GM21786 (cell line): Measurements from ENCODE around the gene KLRC4.
"Not testable (repeated sequence)": the region's sequence is repeated elsewhere in the genome, so short reads cannot be mapped to it uniquely, and the experiment has no call there.

Source experiments
- ATAC-seq: cut with Tn5 transposase; IDR thresholded peaks from one replicate; pipeline ENCODE4 v1.9.1; 2021; ENCODE audit not compliant: unreplicated experiment

Gene KLRC4

DNA sequence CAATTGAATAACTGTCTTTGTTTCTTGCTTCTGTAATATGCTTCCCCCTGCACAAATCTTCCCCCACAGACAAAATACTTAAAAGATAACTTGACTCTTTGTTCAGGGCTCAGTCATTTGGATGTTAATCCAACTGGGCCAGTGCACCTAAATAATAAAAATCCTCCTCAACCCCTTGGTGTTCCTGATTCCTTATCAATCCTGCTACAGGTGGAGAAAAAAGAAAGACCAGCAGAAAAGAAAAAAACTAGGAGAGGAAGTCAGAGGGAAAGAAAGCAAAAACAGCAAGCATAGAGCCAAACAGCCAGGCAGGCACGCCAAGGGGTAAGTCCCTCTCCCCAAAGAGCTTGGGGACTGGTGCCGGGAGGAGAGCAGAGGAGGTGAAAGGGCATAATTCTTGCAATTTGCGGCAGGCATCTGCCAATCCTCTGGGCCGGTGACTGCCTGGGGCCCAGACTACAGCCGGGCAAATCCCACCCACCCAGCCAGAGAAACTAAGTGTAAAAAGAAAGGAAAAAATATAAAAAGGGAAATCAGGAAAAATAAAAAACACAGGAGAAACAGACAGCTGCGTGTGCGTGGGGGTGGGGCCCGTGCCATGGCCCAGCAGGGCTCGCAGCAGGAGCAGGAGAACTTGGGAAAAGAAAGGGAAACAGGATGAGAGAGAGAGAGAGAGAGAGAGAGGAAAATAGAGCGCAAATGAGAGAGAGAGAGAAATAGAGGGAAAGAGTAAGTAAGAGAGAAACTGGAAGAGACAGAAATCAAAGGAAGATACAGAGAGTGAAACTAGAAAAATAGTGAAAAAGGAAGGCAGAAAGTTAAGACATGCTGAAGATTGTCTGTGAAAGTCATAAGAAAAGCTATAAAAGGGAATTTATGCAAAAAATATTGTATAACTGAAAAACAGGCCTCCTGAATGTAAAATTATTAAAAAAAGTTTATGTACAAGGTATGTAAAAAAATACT is 41.1 kb downstream of the KLRC4 start:
- no peak for ATAC-seq

DNA sequence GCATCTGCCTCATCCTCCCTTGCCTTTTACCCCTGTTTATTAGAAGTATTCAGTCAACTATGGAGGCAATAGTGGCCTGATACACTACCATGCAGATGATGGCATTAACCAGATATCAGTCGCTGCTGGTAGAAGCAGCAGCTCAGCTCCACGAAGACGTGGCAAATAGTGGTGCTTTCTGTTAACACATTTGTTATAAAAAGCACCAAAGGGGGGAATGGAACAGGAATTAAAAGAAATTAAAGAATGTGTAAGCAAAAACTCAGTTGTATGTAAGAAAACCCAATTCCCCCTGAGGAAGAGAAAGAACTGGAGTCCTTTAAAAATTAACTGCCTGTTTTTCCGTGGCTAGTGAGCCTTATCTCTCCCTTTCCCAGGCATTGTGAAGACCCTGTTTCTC is 41.8 kb downstream of the KLRC4 start:
- ATAC-seq = not testable (repeated sequence)

DNA sequence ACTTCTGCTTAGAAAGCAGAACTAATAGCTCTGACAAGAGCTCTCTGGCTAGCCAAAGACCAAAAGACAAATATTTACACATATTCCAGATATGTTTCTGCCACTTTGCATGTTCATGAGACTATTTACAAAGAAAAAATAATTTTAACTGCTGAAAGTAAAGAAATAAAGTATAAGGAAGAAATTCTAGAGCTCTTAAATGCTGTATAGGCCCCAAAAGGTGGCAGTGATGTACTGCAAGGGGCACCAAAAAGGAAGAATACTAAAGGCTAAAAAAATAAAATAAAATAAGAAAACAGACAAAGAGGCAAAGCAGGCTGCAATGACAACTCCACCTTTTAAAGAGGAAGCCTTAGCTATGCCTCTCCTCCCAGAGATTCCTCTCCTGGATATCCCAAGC is 42.7 kb downstream of the KLRC4 start:
- no peak for ATAC-seq

DNA sequence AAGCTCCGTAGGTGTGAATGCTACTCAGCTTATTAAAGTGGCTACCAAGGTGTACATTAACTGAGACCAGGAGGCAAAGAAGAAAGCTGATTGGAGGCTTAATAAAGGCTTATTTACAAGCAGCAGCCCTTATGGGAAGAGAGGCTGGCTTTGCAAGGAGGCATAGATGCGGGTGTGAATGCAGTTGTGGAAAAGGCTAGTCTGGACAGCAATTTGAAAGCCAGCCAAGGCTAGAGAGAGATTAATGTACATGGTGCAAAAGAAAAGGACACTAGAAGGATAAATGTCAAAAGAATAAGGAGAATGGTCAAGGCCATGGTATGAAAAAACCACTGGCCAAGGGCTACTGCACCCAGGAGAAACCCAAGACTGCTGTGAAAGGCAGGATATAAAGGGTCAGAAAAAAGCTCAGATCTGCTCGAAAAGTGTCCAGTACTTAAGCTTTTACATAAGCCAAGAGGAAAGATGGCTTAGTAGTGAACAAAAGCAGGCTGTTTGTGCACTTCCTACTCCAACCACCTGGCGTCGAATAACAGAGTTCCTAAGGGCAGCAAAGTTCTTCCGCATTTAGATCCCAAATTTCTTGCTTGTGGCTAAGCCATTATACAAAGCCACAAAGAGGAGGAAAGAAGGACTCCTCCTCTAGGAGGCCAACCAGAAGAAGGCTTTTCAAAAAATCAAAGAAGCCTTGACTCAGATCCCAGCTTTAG is 43.7 kb downstream of the KLRC4 start:
- ATAC-seq = no peak

DNA sequence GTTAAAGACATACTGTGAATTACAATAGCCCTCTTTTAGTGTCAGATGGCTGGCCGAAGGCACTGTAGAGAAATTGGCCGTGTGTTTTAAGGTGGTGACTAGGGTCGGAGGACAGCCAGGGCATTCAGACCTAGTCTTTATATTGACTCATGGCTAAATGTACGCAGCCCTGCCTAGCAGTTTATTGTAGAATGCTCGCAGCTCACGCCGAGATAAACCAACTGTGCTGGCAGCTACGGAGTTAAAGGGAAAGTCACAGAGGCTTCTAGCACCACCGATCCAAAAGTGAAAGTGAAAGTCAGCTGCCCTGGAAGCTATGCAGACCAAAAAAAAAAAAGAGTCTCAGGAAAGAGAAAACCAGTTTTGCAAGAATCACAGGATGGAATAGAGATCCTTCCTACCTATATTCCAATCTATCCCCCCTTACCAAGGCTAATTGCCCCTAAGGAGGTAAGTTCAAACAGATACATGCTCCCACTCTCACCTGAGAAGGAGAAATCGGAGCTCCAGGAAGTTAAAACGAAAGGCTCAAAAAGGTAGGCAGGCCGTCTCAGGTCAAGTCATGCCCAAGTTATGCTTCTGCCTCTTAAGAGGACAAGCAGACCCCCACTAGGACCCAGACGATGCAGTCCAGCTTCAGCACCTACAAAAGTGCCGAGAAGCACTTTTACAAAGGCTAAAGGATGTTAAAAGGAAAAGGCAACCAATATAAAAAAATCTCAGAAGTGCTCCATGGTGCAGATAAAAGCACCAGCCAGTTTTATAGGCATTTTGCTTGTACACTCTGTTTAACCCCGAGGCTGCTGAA is 44.5 kb downstream of the KLRC4 start:
- peak; percentile 55 for ATAC-seq

DNA sequence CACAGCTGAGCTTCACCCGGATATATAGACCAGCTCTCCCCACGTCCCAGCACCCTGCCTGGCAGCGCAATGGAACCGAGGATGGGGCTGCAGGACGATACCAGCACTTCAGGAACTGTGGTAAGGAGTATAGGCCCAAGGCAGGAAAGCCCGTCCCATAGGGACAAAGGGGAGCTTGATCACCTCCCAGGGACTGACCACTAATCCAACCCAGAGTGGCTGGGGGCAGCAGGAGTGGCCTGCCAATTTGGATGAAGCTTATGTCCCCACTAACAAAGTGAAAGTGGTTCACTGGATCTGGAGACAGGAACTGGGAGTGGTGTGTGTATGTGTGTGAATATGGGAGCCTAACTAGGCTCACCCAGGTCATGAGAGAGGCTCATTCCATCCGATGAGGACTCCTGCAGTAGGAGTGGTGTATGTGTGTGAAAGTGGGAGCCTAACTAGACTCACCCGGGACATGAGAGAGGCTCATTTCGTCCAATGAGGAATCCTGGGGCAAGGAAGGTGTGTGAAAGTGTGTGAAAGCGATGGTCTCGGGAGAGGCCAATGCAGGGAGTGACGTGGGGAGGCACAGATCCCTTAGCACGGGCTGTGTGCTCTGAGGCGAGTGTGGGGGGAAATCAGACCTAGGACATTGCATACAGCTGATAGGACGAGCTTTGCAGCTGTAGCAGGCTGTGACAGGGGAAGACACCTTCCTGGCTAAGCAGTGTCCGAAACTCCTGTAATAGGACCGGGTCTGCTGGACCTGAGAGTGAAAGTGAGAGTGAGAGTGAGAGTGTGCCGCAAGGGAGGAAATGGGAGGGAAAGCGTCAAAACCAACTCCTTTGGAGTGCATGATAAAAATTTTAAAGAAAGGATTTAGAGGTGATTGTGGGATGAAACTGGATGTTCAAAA is 45.4 kb downstream of the KLRC4 start:
- ATAC-seq = peak; percentile 92

DNA sequence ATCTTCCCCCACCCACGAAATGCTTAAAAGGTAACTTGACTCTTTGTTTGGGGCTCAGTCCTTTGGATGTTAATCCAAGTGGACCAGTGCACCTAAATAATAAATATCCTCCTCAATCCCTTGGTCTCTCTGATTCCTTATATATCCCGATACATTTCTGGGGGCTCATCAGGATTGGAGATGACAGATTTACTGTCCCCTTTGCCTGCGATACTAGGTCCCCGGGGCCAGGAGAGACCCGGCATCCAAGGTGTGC is 46.0 kb downstream of the KLRC4 start:
- ATAC-seq = no peak

DNA sequence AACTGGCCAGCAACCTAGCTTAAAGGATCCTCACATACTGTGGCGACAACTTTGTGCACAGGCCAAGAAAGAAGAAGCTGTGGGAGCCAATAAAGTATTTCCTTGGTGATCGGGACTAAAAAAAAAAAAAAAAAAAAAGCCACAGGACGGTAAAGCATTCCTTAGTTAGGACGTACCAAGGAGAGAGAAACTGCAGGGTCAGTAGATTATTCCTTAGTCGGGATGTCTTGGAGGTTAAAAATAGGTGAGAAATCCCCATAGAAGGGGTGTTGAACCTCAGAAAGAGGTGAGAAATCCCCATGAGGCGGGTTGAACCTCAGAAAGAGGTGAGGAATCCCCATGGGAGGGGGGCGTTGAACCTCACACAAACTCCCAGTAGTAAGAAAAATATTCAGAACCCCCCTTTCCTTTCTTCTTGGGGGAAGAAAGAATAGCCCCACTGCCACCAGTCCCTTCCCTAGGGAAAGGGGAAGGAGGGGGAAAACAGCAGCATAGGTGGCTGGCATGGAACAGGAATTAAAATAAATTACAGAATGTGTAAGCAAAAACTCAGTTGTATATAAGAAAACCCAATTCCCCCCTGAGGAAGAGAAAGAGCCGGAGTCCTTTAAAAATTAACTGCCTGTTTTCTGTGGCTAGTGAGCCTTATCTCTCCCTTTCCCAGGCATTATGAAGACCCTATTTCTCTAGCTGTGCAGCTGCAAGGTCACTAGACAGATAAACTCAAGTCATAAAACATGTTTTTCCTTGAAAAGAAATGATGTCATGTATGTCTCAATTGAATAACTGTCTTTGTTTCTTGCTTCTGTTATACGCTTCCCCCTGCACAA is 46.5 kb downstream of the KLRC4 start:
- ATAC-seq = no peak

DNA sequence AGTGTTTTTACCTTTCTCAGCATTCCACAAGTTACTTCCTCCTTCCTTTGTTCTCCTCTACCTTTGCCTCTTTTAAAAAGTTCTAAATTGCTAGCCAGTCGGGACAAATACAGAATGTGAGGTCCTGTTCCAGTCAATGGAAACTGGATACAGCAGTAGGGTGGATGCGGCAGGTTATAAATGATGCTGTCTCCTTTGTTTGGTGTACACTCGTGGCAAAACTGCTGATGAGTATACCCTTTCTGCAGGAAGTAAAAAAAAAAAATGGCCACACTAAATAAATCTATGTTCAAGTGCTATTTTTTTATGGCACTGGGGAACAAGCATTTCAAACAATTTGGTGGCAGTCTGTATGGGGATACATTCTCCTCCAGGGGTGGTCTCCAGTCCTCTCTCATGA is 47.2 kb downstream of the KLRC4 start:
- ATAC-seq = no peak

DNA sequence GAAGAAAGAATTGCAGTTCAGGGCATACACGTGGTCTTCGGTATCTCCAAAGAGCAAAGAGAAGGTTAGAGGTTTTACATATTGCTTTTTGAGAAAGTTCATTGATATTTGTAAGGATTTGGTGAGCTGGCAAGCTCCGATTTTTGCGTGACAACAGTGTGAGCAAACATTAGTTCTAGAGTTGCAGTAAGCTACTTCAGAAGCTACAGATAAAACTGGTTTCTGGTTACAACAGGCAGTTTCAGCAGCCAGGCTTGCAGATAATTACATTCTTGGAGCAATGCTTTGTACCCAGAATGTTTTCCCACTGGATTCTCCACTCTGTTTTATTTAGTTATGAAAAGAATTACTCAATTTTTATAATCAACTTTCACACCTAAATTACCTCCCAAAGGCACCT is 47.9 kb downstream of the KLRC4 start:
- ATAC-seq = no peak

DNA sequence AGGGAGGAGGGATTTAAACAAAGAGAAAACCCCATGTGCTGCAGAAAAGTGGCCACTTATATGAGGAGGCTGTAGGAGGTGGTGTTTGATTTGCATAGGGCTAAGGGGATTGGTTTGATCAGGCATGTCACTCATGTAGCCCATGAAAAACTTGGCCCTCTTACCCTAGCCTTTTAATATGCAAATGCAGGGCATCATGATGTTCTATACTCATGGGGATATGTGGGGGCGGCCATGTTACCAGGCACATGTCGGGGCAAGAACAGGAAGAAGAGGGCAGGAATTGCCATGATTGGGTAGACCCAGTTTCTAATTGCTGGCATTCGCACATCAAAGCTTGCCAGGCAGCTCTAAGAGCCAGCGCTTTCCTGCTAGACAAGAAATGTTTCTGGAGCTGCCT is 48.5 kb downstream of the KLRC4 start:
- no peak for ATAC-seq

DNA sequence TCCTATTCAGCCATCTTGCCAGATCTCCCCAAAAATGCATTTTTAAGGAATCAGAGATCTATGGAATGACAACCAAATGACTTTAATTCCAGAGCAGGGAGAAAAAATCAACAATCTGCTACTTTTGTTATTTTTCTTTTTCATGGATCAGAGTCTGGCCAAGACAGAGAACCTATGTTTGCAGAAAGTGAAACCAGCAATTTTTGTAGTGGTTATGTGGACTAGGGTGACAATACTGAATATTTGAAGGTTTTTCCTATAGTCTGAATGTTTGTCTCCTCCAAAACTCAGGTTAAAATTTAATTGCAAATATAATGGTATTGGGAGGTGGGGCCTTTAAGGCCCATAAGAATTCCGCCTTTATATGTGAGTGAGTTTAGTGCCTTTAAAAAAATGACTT is 50.6 kb downstream of the KLRC4 start:
- ATAC-seq = no peak

DNA sequence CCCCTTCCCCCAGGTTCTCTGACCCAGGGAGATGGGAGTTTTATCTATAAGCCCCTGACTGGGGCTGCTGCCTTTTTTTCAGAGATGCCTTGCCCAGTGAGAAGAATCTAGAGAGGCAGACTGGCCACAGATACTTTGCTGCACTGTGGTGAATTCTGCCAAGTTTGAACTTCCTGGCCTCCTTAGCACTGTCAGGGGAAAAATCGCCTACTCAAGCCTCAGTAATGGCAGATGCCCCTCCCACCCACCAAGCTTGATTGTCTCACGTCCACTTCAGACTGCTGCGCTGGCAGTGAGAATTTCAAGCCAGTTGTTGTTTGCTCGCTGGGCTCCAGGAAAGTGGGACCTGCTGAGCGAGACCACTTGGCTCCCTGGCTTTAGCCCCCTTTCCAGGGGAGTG is 51.4 kb downstream of the KLRC4 start:
- no peak for ATAC-seq
